HepG2 (cell line): ENCODE results near the gene EPHA4.

Source experiments
- ZNF749 ChIP-seq: sonication (generic); formaldehyde crosslinking; IDR thresholded peaks from 2 replicates; pipeline ENCODE4 v1.8.0; 2022; ENCODE audit warnings: mild to moderate bottlenecking, missing genetic modification reagents, moderate library complexity, borderline replicate concordance
- TF ChIP-seq, protein P1 (sequence below): IDR thresholded peaks from 2 replicates; pipeline ENCODE4 v1.6.1; 2012; ENCODE audit warnings: inconsistent platforms

DNA sequence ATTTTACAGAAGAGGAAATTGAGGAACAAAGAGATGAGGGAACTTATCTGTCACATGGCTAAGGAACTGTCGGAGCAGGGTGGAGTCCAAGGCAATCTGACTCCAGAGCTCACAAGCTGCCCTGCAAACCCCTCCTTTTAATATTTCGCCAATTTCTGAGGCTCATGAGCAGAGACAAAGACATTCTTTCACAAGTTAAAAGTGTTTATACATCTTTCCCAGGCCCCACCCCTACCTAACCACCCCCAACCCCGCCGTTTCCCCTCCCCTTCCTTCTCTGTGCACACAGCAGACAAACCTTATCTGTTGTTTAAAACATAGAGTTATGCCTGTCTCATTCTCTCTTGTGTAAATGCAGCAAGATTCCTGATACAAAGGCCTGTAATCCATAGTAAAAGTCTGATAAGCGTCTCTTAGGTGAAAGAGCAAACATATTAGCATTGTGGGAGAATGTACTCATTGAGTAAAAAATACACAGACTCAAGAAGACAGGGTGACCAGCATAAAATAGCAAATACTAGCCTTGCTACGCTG is 44.3 kb downstream of the EPHA4 start:
- TF ChIP-seq, protein P1, sequence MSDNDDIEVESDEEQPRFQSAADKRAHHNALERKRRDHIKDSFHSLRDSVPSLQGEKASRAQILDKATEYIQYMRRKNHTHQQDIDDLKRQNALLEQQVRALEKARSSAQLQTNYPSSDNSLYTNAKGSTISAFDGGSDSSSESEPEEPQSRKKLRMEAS, result no peak
- TF ChIP-seq ZNF749 (CRISPR knock-in tag), result no peak
